ENCODE data around the gene BMP6. TPM values are rescaled to one million over a fixed set of nuclear protein-coding genes. Genes with fewer than 3 reads are reported as not detected.

BMP6 gene
- total RNA-seq, 1 experiment from 2014 or later = 0.28 TPM

- no peaks in the 10 kb centered on the region for H3K79me2 ChIP-seq (ENCODE audit: insufficient read depth, low read length)
Measured at GRCh38 chr6:7681449-7681848, 44.5 kb upstream of the BMP6 start.

More at GRCh38 chr6:7681449-7681848, 44.5 kb upstream of the BMP6 start:
- Histone ChIP-seq H3K4me2 (ENCODE audit: insufficient read depth, insufficient read length, low read length) (no peak overlapping the region), H2BK20ac (ENCODE audit: low read depth, low read length, poor library complexity, severe bottlenecking) (no peak overlapping the region), H2BK5ac (ENCODE audit: insufficient read length, low read length) (no peak overlapping the region), H3K27me3 (ENCODE audit: insufficient read depth, low read length) (no peaks in the 10 kb centered on the region), H2BK12ac (ENCODE audit: insufficient read length, low read depth, low read length) (no peak overlapping the region), H3K23me2 (ENCODE audit: insufficient read length, low read depth, low read length, poor library complexity, severe bottlenecking) (no peaks in the 10 kb centered on the region), H3K23ac (ENCODE audit: insufficient read length, low read depth, low read length) (no peak overlapping the region), H3K4ac (ENCODE audit: low read depth, low read length) (no peak overlapping the region), H4K8ac (replicated peaks; ENCODE audit: insufficient read length, low read depth, low read length) (no peak overlapping the region), H3K79me1 (ENCODE audit: insufficient read depth, low read depth, low read length, poor library complexity, severe bottlenecking) (no peaks in the 10 kb centered on the region), H3T11ph (ENCODE audit: low read length) (no peak overlapping the region), H2AFZ (ENCODE audit: low read length) (no peak overlapping the region), H3K9ac (ENCODE audit: extremely low read depth, insufficient read length, low read length) (no peak overlapping the region), H3K18ac (ENCODE audit: insufficient read length, low read depth, low read length) (no peak overlapping the region), H2BK120ac (ENCODE audit: low read depth, low read length, poor library complexity, severe bottlenecking) (no peak overlapping the region), H3K4me1 (ENCODE audit: insufficient read depth, low read length) (peaks cover 17% of the 10 kb centered on the region; the same call in 1 of the 2 replicates), H2AK5ac (ENCODE audit: insufficient read length, low read length) (no peak overlapping the region), H3K9me3 (ENCODE audit: control insufficient read depth, low read depth, low read length) (no peaks in the 10 kb centered on the region), H4K91ac (ENCODE audit: insufficient read length, low read depth, low read length) (no peak overlapping the region), H4K20me1 (ENCODE audit: control insufficient read depth, insufficient read depth, insufficient read length) (no peaks in the 10 kb centered on the region), H2BK15ac (ENCODE audit: low read depth, low read length) (no peak overlapping the region), H3K27ac (ENCODE audit: insufficient read length, low read depth, low read length) (no peak overlapping the region), H4K5ac (ENCODE audit: insufficient read length, low read depth, low read length) (no peak overlapping the region), H3K14ac (ENCODE audit: insufficient read depth, low read length) (no peak overlapping the region), H3K56ac (ENCODE audit: insufficient read length, low read depth, low read length) (no peak overlapping the region)
- Mint-ChIP-seq H3K27me3 (ENCODE audit: low read depth) (peaks cover 14% of the 10 kb centered on the region), H3K9me3 (no peaks in the 10 kb centered on the region), H3K4me3 (no peak overlapping the region), H3K4me1 (peaks cover 40 to 41% of the 10 kb centered on the region in 2 experiments), H3K36me3 (ENCODE audit: insufficient read depth in 1 of 3, low read depth in 3 of 3) (no peaks in the 10 kb centered on the region; a peak in 1 of 7 replicates), H3K27ac (no peak overlapping the region)
- no peak for TF ChIP-seq CTCF (conservative IDR thresholded peaks at IDR 0.05)
- WGBS (ENCODE audit: extremely low coverage, insufficient read length, low lambda C conversion rate) = no CpG with 5 or more reads among the region's 4 CpGs
- no peak for DNase-seq
